ENCODE data around the gene TRIM17. TPM values are rescaled to one million over a fixed set of nuclear protein-coding genes. Genes with fewer than 3 reads are reported as not detected.

TRIM17 gene
- total and polyA plus RNA-seq, 2 of the 13 experiments (the other 11 are each of a cell fraction or from before 2014, with no cell fraction given), result 0.32 to 0.64 TPM

GRCh38 chr1:228394571-228395394 lies 21.9 kb downstream of the TRIM17 start (continued):
- TF ChIP-seq SOX13 (IDR thresholded peaks at IDR 0.05) (no peak), SOX13 (CRISPR knock-in tag; conservative IDR thresholded peaks at IDR 0.05 in 1 of 2, IDR thresholded peaks at IDR 0.05 in 1 of 2) (peak in 1 of 2 experiments; percentile 24; a peak in 1 of 4 replicates), POGZ (CRISPR knock-in tag; IDR thresholded peaks at IDR 0.05) (peak; percentile 92), HOXA3 (CRISPR knock-in tag; IDR thresholded peaks at IDR 0.05) (peak; percentile 85), HNF1B (CRISPR knock-in tag; IDR thresholded peaks at IDR 0.05) (peak; percentile 33; the same call in 1 of the 2 replicates), TAF15 (IDR thresholded peaks at IDR 0.05; ENCODE audit: low read depth, low read length, poor library complexity, severe bottlenecking) (no peak), ZBTB7B (CRISPR knock-in tag; IDR thresholded peaks at IDR 0.05) (peak; percentile 39; the same call in 1 of the 2 replicates), HDAC2 (CRISPR knock-in tag; IDR thresholded peaks at IDR 0.05) (0 out of 2 replicates have a peak, but pooled peaks have one; percentile 18), AGO2 (optimal IDR thresholded peaks at IDR 0.05; ENCODE audit: low read depth, low read length) (peak; percentile 78), SRF (IDR thresholded peaks at IDR 0.05; ENCODE audit: low read depth, low read length) (no peak), ZNF564 (CRISPR knock-in tag; IDR thresholded peaks at IDR 0.05) (no peak), ZNF207 (IDR thresholded peaks at IDR 0.05; ENCODE audit: borderline replicate concordance) (no peak), ZMYM4 (CRISPR knock-in tag; IDR thresholded peaks at IDR 0.05) (peak; percentile 93), GABPB1 (CRISPR knock-in tag; IDR thresholded peaks at IDR 0.05) (peak; percentile 39; the same call in 1 of the 2 replicates), HNF4G (IDR thresholded peaks at IDR 0.05; ENCODE audit: borderline replicate concordance, low read depth, low read length) (no peak), HNF4G (CRISPR knock-in tag; IDR thresholded peaks at IDR 0.05; ENCODE audit: borderline replicate concordance, low read depth) (peak; percentile 65; the same call in 1 of the 2 replicates), MED1 (CRISPR knock-in tag; IDR thresholded peaks at IDR 0.05) (0 out of 2 replicates have a peak, but pooled peaks have one; percentile 17), FOSL2 (CRISPR knock-in tag; IDR thresholded peaks at IDR 0.05) (no peak)
- TF ChIP-seq, protein P1, sequence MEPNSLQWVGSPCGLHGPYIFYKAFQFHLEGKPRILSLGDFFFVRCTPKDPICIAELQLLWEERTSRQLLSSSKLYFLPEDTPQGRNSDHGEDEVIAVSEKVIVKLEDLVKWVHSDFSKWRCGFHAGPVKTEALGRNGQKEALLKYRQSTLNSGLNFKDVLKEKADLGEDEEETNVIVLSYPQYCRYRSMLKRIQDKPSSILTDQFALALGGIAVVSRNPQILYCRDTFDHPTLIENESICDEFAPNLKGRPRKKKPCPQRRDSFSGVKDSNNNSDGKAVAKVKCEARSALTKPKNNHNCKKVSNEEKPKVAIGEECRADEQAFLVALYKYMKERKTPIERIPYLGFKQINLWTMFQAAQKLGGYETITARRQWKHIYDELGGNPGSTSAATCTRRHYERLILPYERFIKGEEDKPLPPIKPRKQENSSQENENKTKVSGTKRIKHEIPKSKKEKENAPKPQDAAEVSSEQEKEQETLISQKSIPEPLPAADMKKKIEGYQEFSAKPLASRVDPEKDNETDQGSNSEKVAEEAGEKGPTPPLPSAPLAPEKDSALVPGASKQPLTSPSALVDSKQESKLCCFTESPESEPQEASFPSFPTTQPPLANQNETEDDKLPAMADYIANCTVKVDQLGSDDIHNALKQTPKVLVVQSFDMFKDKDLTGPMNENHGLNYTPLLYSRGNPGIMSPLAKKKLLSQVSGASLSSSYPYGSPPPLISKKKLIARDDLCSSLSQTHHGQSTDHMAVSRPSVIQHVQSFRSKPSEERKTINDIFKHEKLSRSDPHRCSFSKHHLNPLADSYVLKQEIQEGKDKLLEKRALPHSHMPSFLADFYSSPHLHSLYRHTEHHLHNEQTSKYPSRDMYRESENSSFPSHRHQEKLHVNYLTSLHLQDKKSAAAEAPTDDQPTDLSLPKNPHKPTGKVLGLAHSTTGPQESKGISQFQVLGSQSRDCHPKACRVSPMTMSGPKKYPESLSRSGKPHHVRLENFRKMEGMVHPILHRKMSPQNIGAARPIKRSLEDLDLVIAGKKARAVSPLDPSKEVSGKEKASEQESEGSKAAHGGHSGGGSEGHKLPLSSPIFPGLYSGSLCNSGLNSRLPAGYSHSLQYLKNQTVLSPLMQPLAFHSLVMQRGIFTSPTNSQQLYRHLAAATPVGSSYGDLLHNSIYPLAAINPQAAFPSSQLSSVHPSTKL (CRISPR knock-in tag; IDR thresholded peaks at IDR 0.05), result 0 out of 2 replicates have a peak, but pooled peaks have one; percentile 7
- TF ChIP-seq, protein P2, sequence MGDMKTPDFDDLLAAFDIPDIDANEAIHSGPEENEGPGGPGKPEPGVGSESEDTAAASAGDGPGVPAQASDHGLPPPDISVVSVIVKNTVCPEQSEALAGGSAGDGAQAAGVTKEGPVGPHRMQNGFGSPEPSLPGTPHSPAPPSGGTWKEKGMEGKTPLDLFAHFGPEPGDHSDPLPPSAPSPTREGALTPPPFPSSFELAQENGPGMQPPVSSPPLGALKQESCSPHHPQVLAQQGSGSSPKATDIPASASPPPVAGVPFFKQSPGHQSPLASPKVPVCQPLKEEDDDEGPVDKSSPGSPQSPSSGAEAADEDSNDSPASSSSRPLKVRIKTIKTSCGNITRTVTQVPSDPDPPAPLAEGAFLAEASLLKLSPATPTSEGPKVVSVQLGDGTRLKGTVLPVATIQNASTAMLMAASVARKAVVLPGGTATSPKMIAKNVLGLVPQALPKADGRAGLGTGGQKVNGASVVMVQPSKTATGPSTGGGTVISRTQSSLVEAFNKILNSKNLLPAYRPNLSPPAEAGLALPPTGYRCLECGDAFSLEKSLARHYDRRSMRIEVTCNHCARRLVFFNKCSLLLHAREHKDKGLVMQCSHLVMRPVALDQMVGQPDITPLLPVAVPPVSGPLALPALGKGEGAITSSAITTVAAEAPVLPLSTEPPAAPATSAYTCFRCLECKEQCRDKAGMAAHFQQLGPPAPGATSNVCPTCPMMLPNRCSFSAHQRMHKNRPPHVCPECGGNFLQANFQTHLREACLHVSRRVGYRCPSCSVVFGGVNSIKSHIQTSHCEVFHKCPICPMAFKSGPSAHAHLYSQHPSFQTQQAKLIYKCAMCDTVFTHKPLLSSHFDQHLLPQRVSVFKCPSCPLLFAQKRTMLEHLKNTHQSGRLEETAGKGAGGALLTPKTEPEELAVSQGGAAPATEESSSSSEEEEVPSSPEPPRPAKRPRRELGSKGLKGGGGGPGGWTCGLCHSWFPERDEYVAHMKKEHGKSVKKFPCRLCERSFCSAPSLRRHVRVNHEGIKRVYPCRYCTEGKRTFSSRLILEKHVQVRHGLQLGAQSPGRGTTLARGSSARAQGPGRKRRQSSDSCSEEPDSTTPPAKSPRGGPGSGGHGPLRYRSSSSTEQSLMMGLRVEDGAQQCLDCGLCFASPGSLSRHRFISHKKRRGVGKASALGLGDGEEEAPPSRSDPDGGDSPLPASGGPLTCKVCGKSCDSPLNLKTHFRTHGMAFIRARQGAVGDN (CRISPR knock-in tag; IDR thresholded peaks at IDR 0.05), result peak; percentile 61
